Common myeloid progenitor, CD34-positive (primary cell): ENCODE measurements around the gene RPS28.
A peak's percentile ranks its signal among the peaks of the same experiment; 100 is the strongest.

Experiments used
- CTCF ChIA-PET: fragments of 350-600 bp; sonication (Branson Sonifier 250); formaldehyde crosslinking; loops from one replicate; lab custom pipeline; 2021; ENCODE audit warnings: antibody characterized with exemption; lab: Charles Lee
- POLR2A ChIA-PET: fragments of 350-600 bp; sonication (Branson Sonifier 250); formaldehyde crosslinking; loops from one replicate; lab custom pipeline; 2021; ENCODE audit warnings: antibody characterized with exemption; lab: Charles Lee
- DNase-seq, 3 donors: peaks; one replicate each; pipeline versions ENCODE4 v3.0.0 to v3.0.0-alpha.2; 2013
- H3K27ac ChIP-seq, 2 experiments: 1 replicate in 1 of 2; 2 replicates in 1 of 2; pipeline ENCODE4 v1.7.0; 2013; ENCODE audit warnings: inconsistent platforms in 2 of 2, low read length in 2 of 2, mild to moderate bottlenecking in 2 of 2, low read depth in 1 of 2, moderate library complexity in 1 of 2; ENCODE audit not compliant: severe bottlenecking in 2 of 2, insufficient read depth in 1 of 2, poor library complexity in 1 of 2
- H3K27me3 ChIP-seq, 5 experiments: replicated peaks in 2 of 5; 1 replicate in 3 of 5; 2 replicates in 2 of 5; pipeline versions ENCODE4 v1.6.1 to v1.7.0; 2013; ENCODE audit warnings: low read length in 4 of 5, mild to moderate bottlenecking in 2 of 5, moderate library complexity in 2 of 5, inconsistent platforms in 1 of 5; ENCODE audit not compliant: insufficient read depth in 5 of 5, control insufficient read depth in 4 of 5
- H3K36me3 ChIP-seq, 4 experiments: 1 replicate in 2 of 4; 2 replicates in 2 of 4; pipeline versions ENCODE4 v1.6.1 to v1.7.0; 2013; ENCODE audit warnings: low read length in 3 of 4, control low read depth in 1 of 4, mild to moderate bottlenecking in 1 of 4; ENCODE audit not compliant: control insufficient read depth in 4 of 4, insufficient read depth in 4 of 4
- H3K4me1 ChIP-seq, 4 experiments: 1 replicate in 3 of 4; 2 replicates in 1 of 4; pipeline versions ENCODE4 v1.6.1 to v1.7.1; 2013; ENCODE audit warnings: low read length in 3 of 4, mild to moderate bottlenecking in 3 of 4, control low read depth in 1 of 4, inconsistent platforms in 1 of 4, moderate library complexity in 1 of 4; ENCODE audit not compliant: control insufficient read depth in 4 of 4, insufficient read depth in 4 of 4; ENCODE audit errors: control extremely low read depth in 1 of 4
- H3K4me3 ChIP-seq, 7 experiments: 1 replicate in 4 of 7; 2 replicates in 3 of 7; pipeline versions ENCODE4 v1.5.1 to v1.7.0; 2013; ENCODE audit warnings: mild to moderate bottlenecking in 7 of 7, low read length in 6 of 7, moderate library complexity in 6 of 7, inconsistent platforms in 2 of 7, low read depth in 2 of 7, control low read depth in 1 of 7; ENCODE audit not compliant: insufficient read depth in 4 of 7, control insufficient read depth in 1 of 7; ENCODE audit errors: extremely low read depth in 1 of 7
- H3K9me3 ChIP-seq, 5 experiments: 1 replicate in 4 of 5; 2 replicates in 1 of 5; pipeline versions ENCODE4 v1.6.1 to v1.7.1; 2013; ENCODE audit warnings: low read length in 4 of 5, mild to moderate bottlenecking in 2 of 5, inconsistent platforms in 1 of 5, low read depth in 1 of 5, moderate library complexity in 1 of 5; ENCODE audit not compliant: control insufficient read depth in 4 of 5, insufficient read depth in 2 of 5; ENCODE audit errors: control extremely low read depth in 1 of 5
- WGBS: methylation state at CpG from one replicate; pipeline ENCODE4 v1.1.5; 2013; ENCODE audit not compliant: insufficient coverage; 5-methylcytosine and 5-hydroxymethylcytosine counted together

Gene RPS28

GRCh38 chr19:8305798-8306197 is 15.5 kb upstream of the RPS28 start:
- Histone ChIP-seq H3K4me1 (peaks cover 5 to 19% (median 18%) of the 10 kb centered on the region in 4 experiments), H3K4me3 (no peak overlapping the region), H3K9me3 (no peaks in the 10 kb centered on the region), H3K27me3 (peaks cover 0 to 9% (median 0%) of the 10 kb centered on the region in 5 experiments), H3K27ac (no peak overlapping the region), H3K36me3 (peaks cover 0 to 21% (median 9%) of the 10 kb centered on the region in 4 experiments)
- 74% methylated on average over 3 of the region's 4 CpGs for whole genome bisulfite sequencing
- CTCF ChIA-PET, result interaction anchor here (2.0 kb wide), 1 partner anchor 18 kb away, joined by 5 read pairs; no protein-coding TSS in a partner anchor
- no peak for DNase-seq
- POLR2A ChIA-PET, result no interaction called here

- Histone ChIP-seq H3K27me3 (peaks cover 0 to 9% (median 0%) of the 10 kb centered on the region in 5 experiments), H3K27ac (no peak overlapping the region), H3K4me3 (no peak overlapping the region), H3K36me3 (peaks cover 0 to 28% (median 12%) of the 10 kb centered on the region in 4 experiments), H3K9me3 (no peaks in the 10 kb centered on the region), H3K4me1 (peaks cover 5 to 19% (median 18%) of the 10 kb centered on the region in 4 experiments)
- POLR2A ChIA-PET, result no interaction called here
- WGBS, result 90% methylated on average over 11 of the region's 17 CpGs
- CTCF ChIA-PET, result no interaction called here
- DNase-seq, result no peak
These were observed 14.9 kb upstream of the RPS28 start for GRCh38 chr19:8306235-8307054.

DNA sequence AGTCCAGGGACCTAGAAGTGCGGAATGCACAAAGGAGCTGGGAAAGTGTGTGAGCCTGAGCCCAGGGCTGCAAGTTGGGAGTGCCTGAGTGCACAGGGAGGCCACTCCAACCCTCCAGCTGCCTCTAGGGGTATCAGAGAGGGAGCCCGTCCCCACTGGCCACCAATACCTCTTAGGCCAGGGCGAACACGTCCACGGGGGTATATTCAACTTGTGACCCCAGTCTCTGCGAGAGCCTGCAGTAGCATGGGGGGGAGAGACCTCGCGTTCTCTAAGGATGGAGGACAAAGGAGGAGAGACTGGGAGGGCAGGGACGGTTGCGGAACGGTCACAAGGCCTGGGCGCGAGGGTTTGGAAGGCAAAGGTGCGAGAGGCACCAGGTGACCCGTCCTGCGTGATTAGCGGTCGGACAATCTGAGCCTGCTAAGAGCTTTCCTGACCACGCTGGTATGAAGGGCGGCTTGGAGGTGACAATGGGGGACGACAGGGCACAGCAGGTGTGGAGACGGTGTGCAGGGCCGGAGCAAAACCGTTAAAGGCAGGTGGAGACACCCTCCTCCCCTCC is 13.8 kb upstream of the RPS28 start:
- H3K27me3 ChIP-seq, result peaks cover 0 to 9% (median 0%) of the 10 kb centered on the region in 5 experiments
- no peak overlapping the region for H3K27ac ChIP-seq
- peak overlapping the region in 5 of 7 experiments; percentile 55 to 74 (median 72) for H3K4me3 ChIP-seq
- WGBS, result 70% methylated on average over 14 of the region's 24 CpGs
- CTCF ChIA-PET, result no interaction called here
- DNase-seq, result no peak
- POLR2A ChIA-PET, result no interaction called here
- H3K36me3 ChIP-seq, result peaks cover 3 to 35% (median 15%) of the 10 kb centered on the region in 4 experiments
- H3K9me3 ChIP-seq, result no peaks in the 10 kb centered on the region
- H3K4me1 ChIP-seq, result peaks cover 5 to 22% (median 19%) of the 10 kb centered on the region in 4 experiments

- 2% methylated on average over 57 of the region's 63 CpGs for WGBS
- DNase-seq, result peak; percentile 81 to 91 (median 90)
- Histone ChIP-seq H3K36me3 (peaks cover 3 to 34% (median 17%) of the 10 kb centered on the region in 4 experiments), H3K9me3 (no peaks in the 10 kb centered on the region), H3K4me3 (peak within 1 kb of the TSS in 6 of 7 experiments; percentile 55 to 86 (median 72)), H3K4me1 (peaks cover 5 to 22% (median 19%) of the 10 kb centered on the region in 4 experiments), H3K27me3 (peaks cover 0 to 9% (median 0%) of the 10 kb centered on the region in 5 experiments), H3K27ac (no peak within 1 kb of the TSS)
- CTCF ChIA-PET, result interaction anchor here (1.4 kb wide), 1 partner anchor 12 kb away, joined by 4 read pairs; no protein-coding TSS in a partner anchor
- POLR2A ChIA-PET, result no interaction called here
These were observed 13.1 kb upstream of the RPS28 start, which contains the start of gene CD320 for GRCh38 chr19:8307965-8308866. Gene CD320 (minus strand): TSS chr19:8308358. CDS start chr19:8308290, 68 bp downstream.

- Histone ChIP-seq H3K27ac (no peak overlapping the region), H3K27me3 (peaks cover 0 to 9% (median 0%) of the 10 kb centered on the region in 5 experiments), H3K4me3 (peak overlapping the region in 5 of 7 experiments; percentile 69 to 86 (median 72)), H3K9me3 (no peaks in the 10 kb centered on the region), H3K4me1 (peaks cover 5 to 22% (median 19%) of the 10 kb centered on the region in 4 experiments), H3K36me3 (peaks cover 3 to 34% (median 20%) of the 10 kb centered on the region in 4 experiments)
- WGBS, result 94% methylated on average over 17 of the region's 17 CpGs
- CTCF ChIA-PET, result interaction anchor here (1.4 kb wide), 1 partner anchor 11 kb away, joined by 4 read pairs; no protein-coding TSS in a partner anchor
- DNase-seq, result no peak
- POLR2A ChIA-PET, result no interaction called here
These were observed 12.4 kb upstream of the RPS28 start for GRCh38 chr19:8308891-8309291.

- POLR2A ChIA-PET, result no interaction called here
- CTCF ChIA-PET, result interaction anchor here (0.6 to 1.6 kb wide), 2 partner anchors 8 to 45 kb away, joined by 5 read pairs; no protein-coding TSS in a partner anchor
- 98% methylated on average over 15 of the region's 17 CpGs for WGBS
- H3K27ac ChIP-seq, result no peak overlapping the region
- H3K4me3 ChIP-seq, result no peak overlapping the region
- DNase-seq, result no peak
- H3K9me3 ChIP-seq, result no peaks in the 10 kb centered on the region
- peaks cover 3 to 47% (median 25%) of the 10 kb centered on the region in 4 experiments for H3K36me3 ChIP-seq
- H3K27me3 ChIP-seq, result peaks cover 0 to 9% (median 0%) of the 10 kb centered on the region in 5 experiments
- H3K4me1 ChIP-seq, result peaks cover 5 to 22% (median 19%) of the 10 kb centered on the region in 4 experiments
These were observed 10.8 kb upstream of the RPS28 start for GRCh38 chr19:8310342-8311055.
